GM12892 (cell line): Measurements from ENCODE around the gene TLE1.

Experiments
- POLR2A ChIP-seq: IDR thresholded peaks from 2 replicates; pipeline ENCODE4 v1.6.1; 2011; ENCODE audit warnings: low read depth, low read length, control low read depth
- TAF1 ChIP-seq: IDR thresholded peaks from 2 replicates; pipeline ENCODE4 v1.6.1; 2011; ENCODE audit warnings: low read depth, mild to moderate bottlenecking, control low read depth, low read length, borderline replicate concordance

DNA sequence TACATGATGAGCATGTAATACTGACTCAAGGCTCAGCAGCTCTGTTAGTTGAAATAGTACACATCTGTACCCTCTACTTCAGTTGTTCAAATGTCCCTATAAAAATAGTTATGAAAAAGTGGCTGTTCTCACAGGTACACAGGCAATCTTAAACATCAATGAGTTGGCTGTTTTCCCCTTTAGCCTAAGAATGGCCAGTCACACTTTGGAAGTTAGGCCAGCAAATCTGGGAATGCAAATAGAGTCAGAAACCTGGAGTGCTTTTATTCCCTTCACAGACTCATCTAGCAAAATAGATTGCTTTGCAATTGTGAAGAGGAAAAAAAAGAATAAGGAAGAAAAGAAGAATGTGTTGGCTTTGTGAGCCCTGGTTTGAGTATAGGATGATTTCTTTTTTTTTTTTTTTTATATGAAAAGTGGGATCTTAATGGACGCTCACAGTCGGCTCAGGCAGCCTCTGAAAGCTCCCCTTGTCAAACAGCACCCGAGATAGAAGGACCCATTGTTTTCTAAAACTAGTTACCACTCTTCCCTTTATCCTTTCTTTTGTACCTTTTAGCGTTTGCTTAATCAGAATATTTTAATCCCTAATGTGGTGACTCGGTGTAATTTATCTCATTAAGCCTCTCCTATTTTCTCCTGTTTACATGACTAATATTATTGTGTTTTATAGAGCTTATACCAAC, 27.9 kb upstream of the TLE1 start:
- TF ChIP-seq TAF1: no peak
- no peak for TF ChIP-seq POLR2A
